IMR-90 (cell line): Measurements from ENCODE around the gene SARNP.

Experiments used
- POLR2A ChIP-seq: IDR thresholded peaks from 2 replicates; pipeline ENCODE4 v1.6.1; 2012; ENCODE audit warnings: mild to moderate bottlenecking, low read depth, low read length
- RAD21 ChIP-seq: IDR thresholded peaks from 2 replicates; pipeline ENCODE4 v1.6.1; 2012; ENCODE audit warnings: low read length, improper control_type of control experiment
- RFX5 ChIP-seq: IDR thresholded peaks from 2 replicates; pipeline ENCODE4 v1.8.0; 2012; ENCODE audit warnings: low read depth, mild to moderate bottlenecking, low read length, moderate library complexity
- SMC3 ChIP-seq: fragments of 150-350 bp; IDR thresholded peaks from 2 replicates; pipeline ENCODE4 v1.6.1; 2016; ENCODE audit warnings: low read depth, mild to moderate bottlenecking, antibody characterized with exemption, low read length, moderate library complexity
- TF ChIP-seq, protein P1 (sequence below): conservative IDR thresholded peaks from 2 replicates; pipeline ENCODE4 v1.5.1; 2012; ENCODE audit warnings: mild to moderate bottlenecking, low read depth, low read length, improper control_type of control experiment
- TF ChIP-seq, protein P2 (sequence below): fragments of 150-350 bp; IDR thresholded peaks from 2 replicates; pipeline ENCODE4 v1.6.1; 2017; ENCODE audit warnings: mild to moderate bottlenecking, antibody characterized with exemption, low read length, low read depth

DNA sequence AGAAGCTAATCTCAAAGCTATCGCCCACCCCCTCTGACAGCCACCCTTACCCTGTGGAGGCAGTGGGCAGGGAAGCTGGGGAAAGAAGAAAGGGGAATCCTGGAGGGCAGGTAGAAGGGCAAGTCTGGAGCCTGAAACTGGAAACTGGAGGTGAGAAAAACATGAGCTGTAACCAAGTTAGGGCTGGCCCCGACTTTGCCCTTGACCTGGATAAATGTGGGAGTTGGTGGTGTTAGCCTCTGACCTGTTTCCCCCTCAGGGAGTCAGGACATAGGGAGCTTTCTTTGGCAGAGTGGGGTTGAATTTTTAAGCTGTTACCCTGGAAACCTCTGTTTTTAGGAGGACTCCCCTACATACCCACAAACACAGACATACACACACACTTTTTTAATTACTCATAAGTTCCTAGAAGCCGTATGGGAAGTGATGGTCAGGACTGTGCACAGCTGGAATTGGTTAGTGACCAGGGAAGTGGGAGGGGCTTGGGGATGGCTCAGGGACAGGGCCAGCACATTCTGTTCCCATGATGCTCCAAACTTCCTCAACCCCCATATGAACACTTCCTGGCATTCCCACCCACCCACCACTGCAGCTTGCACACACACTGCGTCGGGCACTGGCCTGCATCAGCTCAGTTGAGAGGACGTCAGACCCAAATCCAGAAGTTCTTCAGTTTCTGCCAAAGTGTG is 30.2 kb upstream of the SARNP start:
- TF ChIP-seq RAD21 = no peak
- TF ChIP-seq, protein P1, sequence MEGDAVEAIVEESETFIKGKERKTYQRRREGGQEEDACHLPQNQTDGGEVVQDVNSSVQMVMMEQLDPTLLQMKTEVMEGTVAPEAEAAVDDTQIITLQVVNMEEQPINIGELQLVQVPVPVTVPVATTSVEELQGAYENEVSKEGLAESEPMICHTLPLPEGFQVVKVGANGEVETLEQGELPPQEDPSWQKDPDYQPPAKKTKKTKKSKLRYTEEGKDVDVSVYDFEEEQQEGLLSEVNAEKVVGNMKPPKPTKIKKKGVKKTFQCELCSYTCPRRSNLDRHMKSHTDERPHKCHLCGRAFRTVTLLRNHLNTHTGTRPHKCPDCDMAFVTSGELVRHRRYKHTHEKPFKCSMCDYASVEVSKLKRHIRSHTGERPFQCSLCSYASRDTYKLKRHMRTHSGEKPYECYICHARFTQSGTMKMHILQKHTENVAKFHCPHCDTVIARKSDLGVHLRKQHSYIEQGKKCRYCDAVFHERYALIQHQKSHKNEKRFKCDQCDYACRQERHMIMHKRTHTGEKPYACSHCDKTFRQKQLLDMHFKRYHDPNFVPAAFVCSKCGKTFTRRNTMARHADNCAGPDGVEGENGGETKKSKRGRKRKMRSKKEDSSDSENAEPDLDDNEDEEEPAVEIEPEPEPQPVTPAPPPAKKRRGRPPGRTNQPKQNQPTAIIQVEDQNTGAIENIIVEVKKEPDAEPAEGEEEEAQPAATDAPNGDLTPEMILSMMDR = no peak
- TF ChIP-seq, protein P2, sequence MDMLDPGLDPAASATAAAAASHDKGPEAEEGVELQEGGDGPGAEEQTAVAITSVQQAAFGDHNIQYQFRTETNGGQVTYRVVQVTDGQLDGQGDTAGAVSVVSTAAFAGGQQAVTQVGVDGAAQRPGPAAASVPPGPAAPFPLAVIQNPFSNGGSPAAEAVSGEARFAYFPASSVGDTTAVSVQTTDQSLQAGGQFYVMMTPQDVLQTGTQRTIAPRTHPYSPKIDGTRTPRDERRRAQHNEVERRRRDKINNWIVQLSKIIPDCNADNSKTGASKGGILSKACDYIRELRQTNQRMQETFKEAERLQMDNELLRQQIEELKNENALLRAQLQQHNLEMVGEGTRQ = no peak
- no peak for TF ChIP-seq RFX5
- peak; percentile 94 for TF ChIP-seq POLR2A
- 0 out of 2 replicates have a peak, but pooled peaks have one; percentile 9 for TF ChIP-seq SMC3
